Heart left ventricle (tissue), 13 donors: ENCODE measurements around the gene MYH11.

Experiments used
- CTCF ChIP-seq, 12 donors: fragments of 200-600 bp; sonication (generic) in 4 of 12; IDR thresholded peaks; one replicate each; pipeline versions ENCODE4 v1.5.0 to v1.8.0; 2018 to 2022; ENCODE audit warnings: antibody characterized with exemption in 12 of 12, mild to moderate bottlenecking in 5 of 12
- POLR2A ChIP-seq, 2 donors: fragments of 450-650 bp; IDR thresholded peaks; one replicate each; pipeline ENCODE4 v1.6.1; 2017; ENCODE audit warnings: antibody characterized with exemption in 2 of 2, mild to moderate bottlenecking in 2 of 2, moderate library complexity in 2 of 2
- donor health status: ischemic (EF 13 %, LVEDD 7.1; RV severe dilation, severe dysfunction).
- donor health status: DM: no; HTN: yes; CAD: no.
- donor health status: DM: no; HTN: no; CAD: no.
- donor health status: ischemic (EF 25% LVEDD 6.9; RV normal size, moderate dysfunction).
- donor health status: ischemic (EF 25% LVEDD 5.7; RV mildly dilated, moderate dysfunction).
- donor health status: ischemic (EF 35%, LVEDD 5.7; RV mildly dilated, moderate dysfunction).
- donor health status: nonischemic (EF 11% LVEDD 7.7; RV severe dilation, severe dysfunction).
- donor health status: DM: yes; HTN: yes; CAD: no.
- donor health status: PGD.
- donor health status: ischemic (EF 29% LVEDD 5.4; RV normal size, mild dysfunction).
- donor health status: nonischemic (EF 23%, LVEDD 6.1; RV moderate dilation, normal function).

GRCh38 chr16:15843635-15844279 is 13.1 kb downstream of the MYH11 start:
- TF ChIP-seq POLR2A (IDR thresholded peaks at IDR 0.05) (no peak), CTCF (IDR thresholded peaks at IDR 0.05) (no peak)
